Adrenal gland (tissue), 12 donors: ENCODE data around the gene BNC2. TPM values are rescaled to one million over a fixed set of nuclear protein-coding genes. Genes with fewer than 3 reads are reported as not detected.

ENCODE experiments used
- DNase-seq, 7 donors: peaks; one replicate each; pipeline ENCODE4 v3.0.0-alpha.2; 2019 to 2020
- H3K27ac ChIP-seq, 5 donors: fragments of 200-600 bp; sonication (generic) in 4 of 5; 1 replicate in 3 of 5; 2 replicates in 2 of 5; pipeline versions ENCODE4 v1.5.1 to v1.8.0; 2016 to 2020; ENCODE audit warnings: mild to moderate bottlenecking in 1 of 5
- H3K27me3 ChIP-seq: fragments of 200-600 bp; 2 replicates; pipeline ENCODE4 v1.8.0; 2021
- H3K36me3 ChIP-seq, 2 donors: fragments of 200-600 bp; replicated peaks in 1 of 2; 1 replicate in 1 of 2; 2 replicates in 1 of 2; pipeline versions ENCODE4 v1.5.1 to v1.8.0; 2018 to 2022
- H3K4me1 ChIP-seq, 2 donors: fragments of 200-600 bp; replicated peaks in 1 of 2; 1 replicate in 1 of 2; 2 replicates in 1 of 2; pipeline versions ENCODE4 v1.5.1 to v1.8.0; 2018 to 2021
- H3K4me3 ChIP-seq, 4 donors: fragments of 200-600 bp; sonication (generic) in 3 of 4; one replicate each; pipeline ENCODE4 v1.5.1; 2016 to 2018
- H3K9me3 ChIP-seq, 3 donors: fragments of 200-600 bp; sonication (generic) in 1 of 3; replicated peaks in 1 of 3; 1 replicate in 2 of 3; 2 replicates in 1 of 3; pipeline versions ENCODE4 v1.5.1 to v1.8.0; 2016 to 2021
- CTCF ChIP-seq, 6 experiments: fragments of 450-650 bp in 4 of 6; fragments of 200-600 bp in 2 of 6; sonication (generic) in 1 of 6; IDR thresholded peaks; 1 replicate in 5 of 6; 2 replicates in 1 of 6; pipeline versions ENCODE4 v1.5.1 to v1.8.0; 2016 to 2021; ENCODE audit warnings: antibody characterized with exemption in 6 of 6, mild to moderate bottlenecking in 2 of 6, moderate library complexity in 1 of 6
- POLR2A ChIP-seq, 2 donors: fragments of 450-650 bp; IDR thresholded peaks; one replicate each; pipeline ENCODE4 v1.6.1; 2017; ENCODE audit warnings: antibody characterized with exemption in 2 of 2, mild to moderate bottlenecking in 2 of 2, moderate library complexity in 1 of 2
- WGBS, 4 donors: extraction: QIAGEN DNeasy Blood & Tissue Kit in 2 of 4; methylation state at CpG; one replicate each; pipeline versions ENCODE4 v1.1.5 to v1.1.7; 2013 to 2017; 5-methylcytosine and 5-hydroxymethylcytosine counted together
- intact Hi-C, 2 donors: fragments of 100-400 bp; cut with DNase I; formaldehyde crosslinking; loops; one replicate each; pipeline versions ENCODE4 v1.14.1 to v1.15.0; 2022 to 2023
- polyA plus RNA-seq, 3 donors: library from polyadenylated mRNA; stranded (reverse); fragments of 200-250 nt in 2 of 3; fragments of 350-450 nt in 1 of 3; fragmentation: Illumina TruSeq in 1 of 3; extraction: RNeasy Lipid Tissue Mini Kit (QIAGEN cat#74804) in 1 of 3; gene quantifications; one replicate each; pipeline ENCODE4 v1.2.3, GENCODE V29; 2013 to 2014
- total RNA-seq, 9 donors: library from RNA; depleted of rRNA in 4 of 9; stranded (reverse); fragments of >200 nt in 4 of 9; fragments of 120-200 nt in 1 of 9; fragmentation: NEBNext Ultra II Directional in 1 of 9; extraction: Animal tissue kit (Norgen Biotek cat#: 25700) in 1 of 9; gene quantifications; one replicate each; pipeline versions ENCODE4 v1.1.0 to v1.2.4, GENCODE V29; 2013 to 2023
- donor health status: healthy with polysubstance abuse.
- donor health status: Bipolar disorder and iron deficiency.
- donor health status: DM: yes; HTN: yes; CAD: no.
- donor health status: DM: no; HTN: no; CAD: no.
- donor health status: DM: no; HTN: no; CAD: no.
- donor health status: DM: yes; HTN: yes; CAD: no.

The BNC2 gene
- total and polyA plus RNA-seq, 12 donors: 1.1 to 11.1 (median 5.0) TPM

GRCh38 chr9:16815079-16815478, 55.4 kb downstream of the BNC2 start:
- H3K27me3 ChIP-seq: no peaks in the 10 kb centered on the region
- H3K4me3 ChIP-seq: no peak overlapping the region
- TF ChIP-seq CTCF (IDR thresholded peaks at IDR 0.05) (no peak), POLR2A (IDR thresholded peaks at IDR 0.05) (no peak)
- no peaks in the 10 kb centered on the region for H3K36me3 ChIP-seq
- no peak overlapping the region for H3K27ac ChIP-seq
- no peaks in the 10 kb centered on the region for H3K4me1 ChIP-seq
- H3K9me3 ChIP-seq: no peaks in the 10 kb centered on the region
- DNase-seq: no peak
- 82 to 87% (median 83%) methylated on average over 2 of the region's 2 CpGs for WGBS, 4 donors
- intact Hi-C loops: no loop called here

DNA sequence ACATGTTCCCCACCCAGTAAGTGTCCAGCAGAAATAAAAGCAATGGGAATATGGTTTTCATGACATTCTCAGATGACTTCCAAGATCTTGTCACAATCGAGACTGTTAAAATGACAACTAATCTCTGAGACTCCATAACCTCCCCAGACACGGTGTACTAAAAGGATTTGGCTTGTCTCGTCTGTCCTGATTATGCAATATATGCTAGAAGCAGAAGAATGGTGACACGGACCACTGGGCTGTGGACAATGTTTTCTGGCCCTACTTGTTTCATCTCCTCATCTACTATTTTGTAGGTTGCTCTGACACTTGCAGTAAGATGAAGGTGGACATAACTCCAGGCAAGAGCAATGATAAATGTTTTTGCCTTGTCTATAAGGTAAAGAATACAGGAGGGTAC, 56.6 kb downstream of the BNC2 start:
- WGBS, 4 donors: 67 to 84% (median 78%) methylated on average over 4 of the region's 4 CpGs
- Histone ChIP-seq H3K9me3 (no peaks in the 10 kb centered on the region), H3K27me3 (no peaks in the 10 kb centered on the region), H3K27ac (no peak overlapping the region), H3K36me3 (no peaks in the 10 kb centered on the region), H3K4me3 (no peak overlapping the region), H3K4me1 (no peaks in the 10 kb centered on the region)
- TF ChIP-seq CTCF (IDR thresholded peaks at IDR 0.05) (no peak), POLR2A (IDR thresholded peaks at IDR 0.05) (no peak)
- intact Hi-C loops: no loop called here
- DNase-seq: no peak

DNA sequence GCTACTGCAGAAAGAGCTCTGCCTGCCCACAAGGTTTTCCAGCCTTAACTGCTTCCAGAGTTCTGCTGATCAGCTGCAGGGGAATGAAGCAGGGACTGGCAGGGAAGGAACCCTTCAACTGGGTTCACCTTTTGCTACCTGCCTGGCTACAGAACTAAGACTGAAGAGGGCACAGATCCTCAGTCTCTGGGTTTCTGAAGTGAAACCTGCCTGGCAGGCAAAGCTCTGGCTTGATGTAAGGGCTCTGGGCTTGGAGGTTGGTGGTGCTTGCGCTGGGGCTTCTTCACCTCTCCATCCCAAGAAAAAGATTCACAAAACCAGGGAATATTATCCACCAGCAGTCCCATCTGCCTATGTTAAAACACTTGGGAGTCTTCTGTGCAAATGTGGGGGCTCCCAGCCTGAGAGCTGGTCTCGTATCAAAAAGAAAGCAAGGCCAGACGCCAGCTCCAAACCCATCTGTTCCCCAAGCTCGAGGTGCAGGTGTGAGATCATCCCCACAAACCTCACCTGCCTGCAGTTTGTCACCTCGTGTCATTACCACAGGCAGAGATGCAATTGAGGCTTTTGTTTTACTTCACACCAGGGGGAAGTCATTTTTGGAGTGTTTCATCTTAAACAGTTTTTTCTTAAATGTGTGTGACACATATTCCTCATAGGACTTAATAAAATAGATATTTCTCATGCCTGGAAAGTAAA, 58.3 kb downstream of the BNC2 start:
- Histone ChIP-seq H3K4me1 (no peaks in the 10 kb centered on the region), H3K27me3 (no peaks in the 10 kb centered on the region), H3K36me3 (no peaks in the 10 kb centered on the region), H3K4me3 (no peak overlapping the region), H3K9me3 (no peaks in the 10 kb centered on the region), H3K27ac (no peak overlapping the region)
- 70 to 88% (median 80%) methylated on average over 4 to 5 of the region's 5 CpGs for WGBS, 4 donors
- no peak for DNase-seq
- TF ChIP-seq POLR2A (IDR thresholded peaks at IDR 0.05) (no peak), CTCF (IDR thresholded peaks at IDR 0.05) (no peak)
- intact Hi-C loops: no loop called here

DNA sequence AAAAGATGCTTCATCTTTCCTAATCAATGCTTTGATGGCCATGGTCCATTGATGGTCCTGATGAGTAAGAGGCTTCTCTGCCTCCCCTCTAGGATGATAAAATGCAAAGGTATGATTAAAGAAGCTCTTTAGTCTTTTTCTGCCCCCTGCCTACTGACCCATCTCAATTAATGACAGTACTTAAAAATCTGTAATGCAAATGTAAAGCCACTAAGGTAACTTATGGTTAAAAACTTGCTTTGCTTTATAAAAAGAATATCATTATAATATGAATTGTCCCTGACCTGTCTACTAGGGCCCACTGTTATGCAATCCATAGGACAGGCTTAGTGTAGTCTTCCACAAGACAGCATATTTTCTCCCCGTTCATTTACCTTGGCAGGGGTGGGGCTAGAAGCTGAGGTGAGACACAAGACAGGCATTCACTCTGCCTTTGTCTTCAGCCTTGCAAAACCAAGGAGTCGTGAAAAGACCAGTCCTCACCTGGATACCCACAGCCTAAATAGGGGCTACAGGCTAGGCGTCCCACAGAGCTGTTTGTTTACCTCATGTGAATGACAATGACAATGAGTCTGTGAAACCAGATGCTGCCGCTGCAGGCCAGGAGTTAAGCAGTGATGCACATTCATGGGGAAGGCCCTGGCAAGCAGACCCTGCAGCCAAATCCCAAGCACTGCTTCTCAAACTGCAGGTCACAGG, 60.4 kb downstream of the BNC2 start:
- Histone ChIP-seq H3K27ac (no peak overlapping the region), H3K9me3 (no peaks in the 10 kb centered on the region), H3K36me3 (no peaks in the 10 kb centered on the region), H3K27me3 (no peaks in the 10 kb centered on the region), H3K4me1 (no peaks in the 10 kb centered on the region), H3K4me3 (no peak overlapping the region)
- DNase-seq: no peak
- intact Hi-C loops: no loop called here
- WGBS, 4 donors: 82 to 96% (median 85%) methylated on average over 3 to 4 of the region's 4 CpGs
- TF ChIP-seq CTCF (IDR thresholded peaks at IDR 0.05): no peak
